ENCODE data around the gene ADCK1. TPM values are rescaled to one million over a fixed set of nuclear protein-coding genes. Genes with fewer than 3 reads are reported as not detected.
"Not testable (repeated sequence)": the region's sequence is repeated elsewhere in the genome, so short reads cannot be mapped to it uniquely, and the experiment has no call there.

ADCK1 gene
- polyA plus RNA-seq, 3 donors, result 4.2 to 5.6 (median 4.5) TPM

- 76 to 94% (median 85%) methylated on average over 1 of the region's 1 CpG for WGBS, 3 donors
- no peak overlapping the region for H3K27ac ChIP-seq (ENCODE audit: low read depth, low read length)
These were observed 905 bp downstream of the ADCK1 start for GRCh38 chr14:77800814-77801213.

GRCh38 chr14:77804592-77804991, 4.7 kb downstream of the ADCK1 start:
- H3K27ac ChIP-seq (ENCODE audit: low read depth, low read length), result no peak overlapping the region
- 61 to 64% (median 63%) methylated on average over 6 of the region's 6 CpGs for WGBS, 3 donors

GRCh38 chr14:77805706-77806105, 5.8 kb downstream of the ADCK1 start:
- WGBS, 3 donors, result 83 to 90% (median 88%) methylated on average over 6 of the region's 6 CpGs

GRCh38 chr14:77808250-77808649, 8.3 kb downstream of the ADCK1 start:
- 96 to 97% (median 97%) methylated on average over 3 of the region's 3 CpGs for WGBS, 3 donors
- H3K27ac ChIP-seq (ENCODE audit: low read depth, low read length), result no peak overlapping the region

More at GRCh38 chr14:77805706-77806105, 5.8 kb downstream of the ADCK1 start:
- no peak overlapping the region for H3K27ac ChIP-seq (ENCODE audit: low read depth, low read length)

- 92 to 100% (median 100%) methylated on average over 1 of the region's 1 CpG for WGBS, 3 donors
- H3K27ac ChIP-seq (ENCODE audit: low read depth, low read length), result no peak overlapping the region
These were observed 9.1 kb downstream of the ADCK1 start for GRCh38 chr14:77809011-77809410.

- no peak overlapping the region for H3K27ac ChIP-seq (ENCODE audit: low read depth, low read length)
- 86 to 91% (median 89%) methylated on average over 2 of the region's 2 CpGs for WGBS, 3 donors
These were observed 12.1 kb downstream of the ADCK1 start for GRCh38 chr14:77812028-77812427.

GRCh38 chr14:77812682-77813081, 12.8 kb downstream of the ADCK1 start:
- not testable (repeated sequence) for H3K27ac ChIP-seq (ENCODE audit: low read depth, low read length)
- WGBS, 3 donors, result 87 to 90% (median 89%) methylated on average over 6 of the region's 6 CpGs

GRCh38 chr14:77822307-77822706, 22.4 kb downstream of the ADCK1 start:
- H3K27ac ChIP-seq (ENCODE audit: low read depth, low read length), result no peak overlapping the region
- 91 to 95% (median 93%) methylated on average over 5 of the region's 5 CpGs for WGBS, 3 donors

- H3K27ac ChIP-seq (ENCODE audit: low read depth, low read length), result no peak overlapping the region
- 86 to 91% (median 88%) methylated on average over 3 of the region's 3 CpGs for WGBS, 3 donors
These were observed 22.8 kb downstream of the ADCK1 start for GRCh38 chr14:77822741-77823140.

GRCh38 chr14:77823378-77823777, 23.5 kb downstream of the ADCK1 start:
- no peak overlapping the region for H3K27ac ChIP-seq (ENCODE audit: low read depth, low read length)
- 94 to 96% (median 96%) methylated on average over 3 of the region's 3 CpGs for WGBS, 3 donors

- no peak overlapping the region for H3K27ac ChIP-seq (ENCODE audit: low read depth, low read length)
- WGBS, 3 donors, result 55 to 88% (median 87%) methylated on average over 16 of the region's 16 CpGs
These were observed 26.1 kb downstream of the ADCK1 start for GRCh38 chr14:77825895-77826519.

- no peak overlapping the region for H3K27ac ChIP-seq (ENCODE audit: low read depth, low read length)
- WGBS, 3 donors, result 76 to 95% (median 95%) methylated on average over 2 of the region's 2 CpGs
These were observed 30.8 kb downstream of the ADCK1 start for GRCh38 chr14:77830692-77831091.

GRCh38 chr14:77832297-77832696, 32.4 kb downstream of the ADCK1 start:
- WGBS, 3 donors, result 45 to 68% (median 53%) methylated on average over 3 of the region's 3 CpGs
- H3K27ac ChIP-seq (ENCODE audit: low read depth, low read length), result no peak overlapping the region

- 77 to 88% (median 80%) methylated on average over 7 of the region's 7 CpGs for WGBS, 3 donors
- no peak overlapping the region for H3K27ac ChIP-seq (ENCODE audit: low read depth, low read length)
These were observed 38.0 kb downstream of the ADCK1 start for GRCh38 chr14:77837926-77838325.

- H3K27ac ChIP-seq (ENCODE audit: low read depth, low read length), result no peak overlapping the region
- WGBS, 3 donors, result 77 to 83% (median 82%) methylated on average over 8 of the region's 8 CpGs
These were observed 39.1 kb downstream of the ADCK1 start for GRCh38 chr14:77838831-77839511.

- no peak overlapping the region for H3K27ac ChIP-seq (ENCODE audit: low read depth, low read length)
- WGBS, 3 donors, result 81 to 89% (median 86%) methylated on average over 3 of the region's 3 CpGs
These were observed 43.3 kb downstream of the ADCK1 start for GRCh38 chr14:77843195-77843594.

- no peak overlapping the region for H3K27ac ChIP-seq (ENCODE audit: low read depth, low read length)
- WGBS, 3 donors, result 97 to 100% (median 97%) methylated on average over 1 of the region's 1 CpG
These were observed 43.7 kb downstream of the ADCK1 start for GRCh38 chr14:77843651-77844050.

GRCh38 chr14:77844802-77845201, 44.9 kb downstream of the ADCK1 start:
- H3K27ac ChIP-seq (ENCODE audit: low read depth, low read length), result no peak overlapping the region
- 57 to 82% (median 65%) methylated on average over 4 of the region's 4 CpGs for WGBS, 3 donors

GRCh38 chr14:77848031-77848430, 48.1 kb downstream of the ADCK1 start:
- no peak overlapping the region for H3K27ac ChIP-seq (ENCODE audit: low read depth, low read length)
- WGBS, 3 donors, result 76 to 87% (median 84%) methylated on average over 3 of the region's 3 CpGs

- WGBS, 3 donors, result 84 to 89% (median 89%) methylated on average over 1 of the region's 1 CpG
- no peak overlapping the region for H3K27ac ChIP-seq (ENCODE audit: low read depth, low read length)
These were observed 49.8 kb downstream of the ADCK1 start for GRCh38 chr14:77849711-77850110.
